NCI-H1092 treated with DMSO at 0.1 percent for 48 hours (cell line): ENCODE data around the gene TNF.
"Not testable (repeated sequence)": the region's sequence is repeated elsewhere in the genome, so short reads cannot be mapped to it uniquely, and the experiment has no call there.

Experiments
- DNase-seq: peaks from one replicate; lab custom pipeline; 2025; lab: John Stamatoyannopoulos, UW

Gene TNF

DNA sequence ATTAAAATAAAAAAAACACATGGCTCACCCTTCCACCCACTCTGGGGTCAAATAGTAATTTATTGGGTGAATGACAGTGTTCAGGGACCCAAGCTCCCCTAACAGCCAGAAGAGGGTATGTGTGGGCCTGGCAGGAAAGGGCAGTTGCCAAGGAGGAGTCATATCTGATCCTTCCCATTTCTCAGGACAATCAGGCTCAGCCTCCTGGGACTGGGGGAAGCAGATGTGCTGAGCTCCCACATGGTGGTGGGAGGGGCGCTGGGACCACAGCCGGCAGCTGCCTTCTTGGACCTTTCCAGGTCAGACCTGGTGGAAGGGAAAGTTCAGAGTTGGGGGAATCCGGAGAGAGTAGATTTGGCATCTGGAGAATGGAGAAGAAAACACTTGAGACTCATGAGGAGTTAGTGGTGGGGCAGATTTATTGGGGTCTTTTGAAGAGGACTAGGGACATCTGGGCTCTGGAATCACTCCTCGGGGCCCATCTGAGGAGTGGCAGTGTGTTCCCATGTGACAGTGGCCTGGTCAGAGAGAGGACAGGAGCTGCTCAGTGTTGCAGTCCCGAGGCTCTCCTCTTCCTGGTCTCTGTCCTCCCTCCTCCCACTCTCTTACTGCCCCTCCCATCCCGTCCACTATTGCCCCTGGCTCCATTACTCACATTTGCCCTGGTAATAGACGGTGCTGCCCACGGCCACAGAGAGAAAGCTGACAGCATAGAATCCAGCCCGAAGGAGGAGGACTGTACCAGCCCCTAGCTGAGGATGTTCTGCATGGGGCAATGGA is 13.7 kb downstream of the TNF start:
- no peak for DNase-seq

DNA sequence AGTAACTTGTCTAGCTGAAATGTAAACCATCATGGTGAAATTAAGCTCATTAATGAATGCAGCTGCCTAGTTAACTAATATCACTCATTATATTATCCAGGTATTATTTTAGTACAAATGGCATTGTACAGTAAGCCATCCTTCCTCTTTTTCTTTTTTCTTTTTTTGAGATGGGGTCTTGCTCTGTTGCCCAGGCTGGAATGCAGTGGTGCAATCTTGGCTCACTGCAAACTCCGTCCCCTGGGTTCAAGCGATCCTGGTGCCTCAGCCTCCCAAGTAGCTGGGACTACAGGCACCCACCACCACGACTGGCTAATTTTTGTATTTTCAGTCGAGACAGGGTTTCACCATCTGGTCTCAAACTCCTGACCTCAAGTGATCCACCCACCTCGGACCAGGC is 15.3 kb downstream of the TNF start:
- not testable (repeated sequence) for DNase-seq

GRCh38 chr6:31592396-31592771 is 17.0 kb downstream of the TNF start:
- no peak for DNase-seq

DNA sequence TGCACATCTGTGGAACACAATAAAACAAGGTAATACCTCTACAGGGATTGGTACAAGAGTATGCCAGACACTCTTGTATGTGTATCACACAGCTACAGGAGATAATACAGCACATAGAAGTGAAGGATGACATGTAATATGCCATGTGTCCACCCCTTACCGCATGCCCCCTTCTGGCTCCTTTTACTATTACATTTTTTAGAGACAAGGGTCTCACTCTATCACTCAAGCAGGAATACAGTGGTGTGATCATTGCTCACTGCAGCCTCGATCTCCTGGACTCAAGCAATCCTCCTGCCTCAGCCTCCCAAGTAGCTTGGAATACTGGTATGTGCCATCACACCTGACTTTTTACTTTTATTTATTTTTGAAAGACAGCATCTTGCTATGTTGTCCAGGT is 21.6 kb downstream of the TNF start:
- DNase-seq: peak; percentile 29

DNA sequence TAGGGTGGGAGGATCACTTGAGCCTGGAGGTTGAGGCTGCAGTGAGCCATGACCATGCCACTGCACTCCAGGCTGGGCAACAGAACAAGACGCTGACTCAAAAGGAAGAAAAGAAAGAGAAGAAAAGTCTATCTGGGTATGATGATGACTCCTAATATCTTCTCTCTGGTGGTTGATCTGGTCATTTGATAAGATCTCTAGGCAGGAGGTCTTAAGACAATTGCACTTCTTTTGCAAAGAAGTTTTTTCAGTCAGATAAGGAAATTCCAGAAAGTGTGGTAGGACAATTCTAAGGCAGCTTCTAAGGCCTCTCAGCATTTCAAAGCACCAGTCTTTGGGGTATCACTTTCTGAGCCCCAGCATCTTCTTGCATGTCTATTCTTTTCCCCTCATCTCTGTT is 32.0 kb downstream of the TNF start:
- DNase-seq: no peak

DNA sequence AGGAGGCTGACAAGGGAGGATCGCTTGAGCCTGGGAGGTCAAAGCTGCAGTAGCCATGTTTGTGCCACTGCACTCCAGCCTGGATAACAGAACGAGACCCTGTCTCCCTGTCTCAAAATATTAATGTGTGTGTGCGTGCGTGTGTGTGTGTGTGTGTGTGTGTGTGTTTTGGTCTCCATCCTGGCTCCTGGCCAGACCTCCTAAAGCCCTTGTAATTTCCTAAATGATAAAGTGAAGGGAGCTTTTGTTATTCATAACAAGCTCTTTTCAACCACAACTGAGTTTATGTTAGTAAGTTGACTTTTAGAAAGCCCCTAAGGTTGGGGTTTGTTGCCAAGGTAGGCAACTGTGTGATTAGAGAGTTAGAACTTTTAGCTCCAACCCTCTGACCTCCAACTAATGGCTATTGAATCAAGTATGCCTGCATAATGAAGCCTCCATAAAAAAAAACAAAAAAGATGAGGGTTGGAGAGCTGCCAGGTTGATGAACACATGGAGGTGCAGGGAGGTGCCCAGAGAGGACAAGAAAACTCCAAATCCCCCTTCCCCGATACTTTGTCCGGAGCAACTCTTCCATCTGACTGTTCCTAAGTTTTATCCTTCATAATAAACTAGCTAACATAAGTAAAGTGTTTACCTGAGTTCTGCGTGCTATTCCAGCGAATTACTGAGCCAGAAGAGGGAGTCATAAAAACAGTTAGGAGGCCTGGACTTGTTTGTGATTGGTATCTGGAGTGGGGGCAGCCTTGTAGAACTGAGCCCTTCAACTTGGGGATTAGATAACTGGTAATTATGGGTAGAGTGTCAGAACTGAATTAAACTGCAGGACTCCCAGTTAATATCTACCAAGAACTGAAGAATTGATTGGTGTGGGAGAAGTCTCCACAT is 34.4 kb downstream of the TNF start:
- peak; percentile 13 for DNase-seq

DNA sequence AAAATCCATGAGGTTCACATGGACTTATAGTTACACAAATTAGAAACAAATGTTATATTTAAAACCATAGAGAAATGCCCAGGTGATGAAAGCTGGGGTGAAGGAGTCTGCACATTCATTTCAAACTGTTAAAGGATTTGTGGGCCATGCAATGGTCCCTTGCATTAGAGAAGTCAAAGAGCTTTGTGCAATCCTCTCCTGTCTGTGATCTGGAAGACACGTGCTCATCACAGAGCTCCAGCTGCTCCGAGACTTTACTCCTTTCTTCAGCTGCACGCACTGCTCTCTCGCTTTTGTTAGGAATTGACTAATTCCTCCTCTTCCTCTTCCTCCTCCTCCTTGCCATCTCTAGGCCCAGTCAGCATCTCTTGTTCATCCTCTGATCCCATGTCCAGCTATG is 35.6 kb downstream of the TNF start:
- no peak for DNase-seq

GRCh38 chr6:31614075-31614619 is 38.8 kb downstream of the TNF start:
- DNase-seq: no peak

DNA sequence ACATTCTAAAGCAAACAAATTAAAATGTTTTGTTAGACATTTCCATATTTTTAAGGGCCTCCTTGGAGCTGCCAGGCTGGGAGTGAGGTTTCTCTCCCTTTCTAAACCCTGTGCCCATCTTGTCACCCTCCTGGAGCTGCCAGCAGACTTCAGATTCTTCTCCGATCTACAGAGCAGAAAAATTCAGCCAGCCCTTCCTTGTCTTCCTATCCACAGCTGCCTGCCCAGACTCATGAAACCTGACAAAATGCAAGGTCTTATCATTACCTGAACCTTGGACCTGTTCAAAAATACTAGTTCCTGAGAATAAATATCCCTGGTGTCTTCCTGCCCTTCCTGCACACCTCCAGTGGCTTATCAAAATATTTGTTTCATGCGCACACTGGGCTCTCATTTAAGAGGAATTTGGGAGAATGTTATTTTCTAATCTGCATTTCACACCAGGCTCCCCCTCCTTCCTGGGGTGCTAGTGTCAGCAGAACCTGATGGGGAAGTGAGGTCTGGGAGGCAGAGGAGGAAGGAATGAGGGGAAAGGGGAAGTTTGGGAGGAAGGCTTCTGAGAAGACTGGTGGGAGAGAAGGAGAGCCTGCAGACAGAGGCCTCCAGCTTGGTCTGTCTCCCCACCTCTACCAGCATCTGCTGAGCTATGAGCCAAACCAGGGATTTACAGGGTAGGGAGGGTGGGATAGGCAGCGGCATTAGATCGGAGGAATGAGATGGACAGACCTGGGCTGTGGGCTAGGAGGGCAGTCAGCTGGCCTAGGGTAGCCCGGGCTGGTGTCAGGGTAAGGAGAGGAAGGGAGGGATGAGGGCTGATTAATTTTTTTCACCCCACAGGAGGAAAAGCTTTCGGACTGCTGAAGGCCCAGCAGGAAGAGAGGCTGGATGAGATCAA is 39.6 kb downstream of the TNF start, which contains the start of gene AIF1:
Gene AIF1 (plus strand): TSS at position 551 of the 895 bp plus-strand sequence. CDS start 96 bp downstream, at position 647.
- no peak for DNase-seq

DNA sequence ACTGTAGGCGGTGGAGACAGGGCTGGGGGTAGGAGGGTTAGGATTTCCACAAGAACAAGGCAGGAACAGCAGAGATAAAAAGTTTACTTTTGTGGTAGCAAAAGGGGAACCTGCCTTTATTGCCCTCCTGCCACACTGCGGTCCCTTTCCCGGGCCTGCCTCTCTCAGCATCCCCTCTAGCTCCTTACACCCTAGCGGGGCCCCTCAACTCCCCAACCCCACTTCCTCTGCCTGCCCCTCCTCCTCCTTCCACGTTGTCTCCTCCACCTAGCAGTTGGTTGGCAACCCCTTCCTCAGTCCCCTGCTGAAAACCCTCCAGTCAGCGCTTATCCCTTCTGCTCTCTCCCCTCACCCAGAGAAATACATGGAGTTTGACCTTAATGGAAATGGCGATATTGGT is 40.4 kb downstream of the TNF start:
- no peak for DNase-seq

- DNase-seq: no peak
These were observed 41.6 kb downstream of the TNF start for GRCh38 chr6:31617010-31617409.

DNA sequence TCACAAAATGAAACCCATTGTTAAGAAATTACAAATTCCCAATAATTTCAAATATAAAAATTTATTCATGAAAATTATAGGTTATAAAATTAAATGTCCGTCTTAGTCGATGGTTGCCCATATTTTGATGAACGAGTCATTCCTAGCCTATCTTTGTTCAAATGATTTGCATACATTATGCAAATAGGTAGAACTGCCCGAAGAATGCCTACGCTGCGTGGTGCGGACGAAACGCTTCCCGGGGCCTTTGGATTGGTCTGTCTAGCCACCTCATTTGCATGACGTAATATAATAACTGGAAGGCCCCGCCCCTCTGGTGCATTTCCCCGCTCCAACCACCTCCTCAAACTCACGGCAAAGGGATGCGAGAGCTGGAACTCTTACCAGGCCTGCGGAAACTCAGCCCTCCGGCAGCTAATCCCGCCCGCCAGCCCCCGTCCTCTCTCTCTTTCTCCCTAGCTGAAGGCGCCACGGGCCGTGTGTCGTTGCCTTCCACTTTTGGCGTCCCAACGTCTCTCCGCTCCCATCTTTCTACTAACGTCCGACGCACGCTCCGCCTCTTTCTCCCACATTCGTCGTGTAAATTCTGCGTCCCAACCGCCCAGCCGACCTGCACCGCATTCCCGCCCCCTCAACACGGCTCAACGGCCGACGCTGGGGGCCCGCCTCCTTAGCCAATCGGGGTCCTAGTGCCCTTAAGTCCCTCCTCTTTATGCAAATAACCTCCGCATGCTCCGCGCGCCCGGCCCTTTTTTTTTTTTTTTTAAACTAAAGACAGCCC is 44.6 kb downstream of the TNF start:
- peak; percentile 97 for DNase-seq

GRCh38 chr6:31620586-31621319 is 45.4 kb downstream of the TNF start, which contains the start of gene PRRC2A:
TSS of gene PRRC2A (plus strand) at chr6:31620715. CDS start at chr6:31622790, 2,075 bp downstream.
- peak; percentile 73 for DNase-seq

DNA sequence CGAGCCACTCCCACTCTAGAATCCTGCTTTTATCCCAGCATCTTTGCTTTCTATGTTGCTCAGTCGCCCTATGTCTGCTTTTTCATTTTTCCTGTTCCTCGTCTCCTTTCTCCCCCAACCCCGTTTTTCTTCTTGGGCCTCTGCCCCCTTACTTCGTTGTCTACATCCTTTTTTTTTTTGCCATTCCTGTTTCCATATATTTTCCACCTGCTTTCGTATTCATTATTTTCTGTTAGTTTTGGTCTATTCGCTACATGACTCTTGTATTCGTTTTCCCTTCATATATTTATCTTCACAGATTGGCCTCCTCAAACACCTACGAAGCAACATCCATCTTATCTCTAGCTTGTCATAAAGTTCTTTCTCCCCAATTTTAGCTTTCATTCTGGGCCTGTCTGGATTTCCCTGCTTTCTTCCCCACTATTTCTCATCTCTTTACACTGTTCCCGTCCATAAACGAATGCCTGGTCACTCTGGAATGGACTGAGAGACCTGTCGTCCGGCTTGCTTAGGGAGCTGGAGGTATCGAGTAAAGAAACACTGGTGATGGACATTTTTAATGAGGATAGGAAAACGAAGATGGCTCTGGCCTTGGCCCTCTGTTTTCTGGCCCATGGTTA is 46.1 kb downstream of the TNF start:
- DNase-seq: no peak

- no peak for DNase-seq
These were observed 46.6 kb downstream of the TNF start for GRCh38 chr6:31621991-31622390.

DNA sequence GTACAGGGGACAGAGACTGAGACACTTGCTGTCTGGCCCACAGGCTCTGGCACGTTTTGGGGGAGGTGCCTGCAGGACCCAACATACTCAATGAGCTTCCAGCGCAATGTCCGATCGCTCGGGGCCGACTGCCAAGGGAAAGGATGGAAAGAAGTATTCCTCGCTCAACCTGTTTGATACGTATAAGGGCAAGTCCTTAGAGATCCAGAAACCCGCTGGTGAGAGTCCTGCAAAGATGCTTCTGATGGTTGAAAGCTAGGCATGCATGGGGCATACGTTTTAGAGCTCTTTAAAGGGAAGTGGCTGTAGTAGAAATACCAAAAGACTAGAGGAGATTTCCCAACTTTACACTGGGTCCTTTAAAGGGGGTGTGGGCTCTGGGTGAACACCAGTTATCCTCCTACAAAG is 47.3 kb downstream of the TNF start:
- no peak for DNase-seq

DNA sequence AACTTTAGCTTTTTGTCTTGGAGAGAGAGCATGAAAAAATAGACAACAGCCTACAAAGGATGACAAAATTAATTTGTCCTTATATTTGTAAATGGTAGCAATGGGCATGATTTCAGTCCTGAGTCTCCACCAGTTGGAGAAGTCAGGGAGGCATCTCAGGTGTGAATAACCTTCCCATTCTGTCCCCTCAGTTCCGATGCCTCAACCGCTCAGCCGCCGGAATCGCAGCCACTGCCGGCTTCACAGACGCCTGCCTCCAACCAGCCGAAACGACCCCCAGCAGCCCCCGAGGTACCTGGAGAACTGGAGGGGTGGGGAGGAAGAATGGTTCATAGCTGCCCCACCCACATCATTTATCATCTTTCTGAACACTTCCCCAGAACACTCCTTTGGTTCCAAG is 48.7 kb downstream of the TNF start:
- no peak for DNase-seq

- no peak for DNase-seq
These were observed 51.6 kb downstream of the TNF start for GRCh38 chr6:31626952-31627351.

DNA sequence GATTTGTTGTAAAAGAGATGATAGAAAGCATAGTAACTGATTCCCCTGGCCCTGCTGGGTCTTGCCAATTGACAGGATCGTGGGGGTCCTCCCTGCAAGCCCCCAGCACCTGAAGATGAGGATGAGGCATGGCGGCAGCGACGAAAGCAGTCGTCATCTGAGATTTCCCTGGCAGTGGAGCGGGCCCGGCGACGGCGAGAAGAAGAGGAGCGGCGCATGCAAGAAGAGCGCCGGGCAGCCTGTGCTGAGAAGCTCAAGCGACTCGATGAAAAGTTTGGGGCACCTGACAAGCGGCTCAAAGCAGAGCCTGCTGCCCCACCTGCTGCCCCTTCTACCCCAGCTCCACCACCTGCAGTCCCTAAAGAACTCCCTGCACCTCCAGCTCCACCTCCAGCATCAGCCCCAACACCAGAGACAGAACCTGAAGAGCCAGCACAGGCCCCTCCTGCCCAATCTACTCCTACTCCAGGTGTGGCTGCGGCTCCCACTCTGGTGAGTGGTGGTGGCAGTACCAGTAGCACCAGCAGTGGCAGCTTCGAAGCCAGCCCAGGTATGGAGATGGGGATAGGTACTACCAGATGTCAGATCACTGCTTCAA is 52.4 kb downstream of the TNF start:
- DNase-seq: no peak
